DOHH2 (cell line): ENCODE data around the gene MRPL58.
A peak's percentile ranks its signal among the peaks of the same experiment; 100 is the strongest.

Source experiments
- H3F3A ChIP-seq: fragments of 200-600 bp; sonication (generic), shearing (Covaris generic); 2 replicates; pipeline ENCODE4 v1.6.0; 2016; ENCODE audit warnings: antibody characterized with exemption, mild to moderate bottlenecking; ENCODE audit not compliant: control insufficient read depth, insufficient read depth
- H3K27ac ChIP-seq: fragments of 200-600 bp; sonication (generic); 2 replicates; pipeline ENCODE4 v1.5.1; 2014; ENCODE audit warnings: low read depth, mild to moderate bottlenecking, low read length, moderate library complexity
- H3K27me3 ChIP-seq: fragments of 200-600 bp; sonication (generic); 2 replicates; pipeline ENCODE4 v1.6.1; 2014; ENCODE audit warnings: mild to moderate bottlenecking, low read length, mixed read lengths; ENCODE audit not compliant: control insufficient read depth
- H3K36me3 ChIP-seq: fragments of 200-600 bp; sonication (generic); 2 replicates; pipeline ENCODE4 v1.6.1; 2014; ENCODE audit warnings: mild to moderate bottlenecking, low read length, moderate library complexity, mixed read lengths; ENCODE audit not compliant: control insufficient read depth
- H3K4me1 ChIP-seq: fragments of 200-600 bp; sonication (generic); 2 replicates; pipeline ENCODE4 v1.6.1; 2014; ENCODE audit warnings: mild to moderate bottlenecking, low read length, mixed read lengths; ENCODE audit not compliant: control insufficient read depth
- H3K4me2 ChIP-seq: fragments of 200-600 bp; sonication (generic); 2 replicates; pipeline ENCODE4 v1.6.0; 2014; ENCODE audit warnings: mild to moderate bottlenecking, low read length, moderate library complexity
- H3K4me3 ChIP-seq: fragments of 200-600 bp; sonication (generic); 2 replicates; pipeline ENCODE4 v1.5.1; 2014; ENCODE audit warnings: mild to moderate bottlenecking, low read length, mixed read lengths
- H3K79me2 ChIP-seq: fragments of 200-600 bp; sonication (generic); 2 replicates; pipeline ENCODE4 v1.6.1; 2014; ENCODE audit warnings: mild to moderate bottlenecking, low read length, mixed read lengths; ENCODE audit not compliant: control insufficient read depth
- H3K9me2 ChIP-seq: fragments of 200-600 bp; sonication (generic); replicated peaks from 2 replicates; pipeline ENCODE4 v1.6.1; 2014; ENCODE audit warnings: mild to moderate bottlenecking, low read length, mixed read lengths; ENCODE audit not compliant: control insufficient read depth
- H3K9me3 ChIP-seq: fragments of 200-600 bp; sonication (generic); 2 replicates; pipeline ENCODE4 v1.6.1; 2014; ENCODE audit warnings: antibody characterized with exemption, low read length, mixed read lengths; ENCODE audit not compliant: control insufficient read depth, insufficient read depth
- H4K20me1 ChIP-seq: fragments of 200-600 bp; sonication (generic); 2 replicates; pipeline ENCODE4 v1.6.0; 2014; ENCODE audit warnings: low read depth, mild to moderate bottlenecking, antibody characterized with exemption, low read length, moderate library complexity; ENCODE audit not compliant: control insufficient read depth, insufficient read depth
- EZH2phosphoT487 ChIP-seq: fragments of 200-600 bp; sonication (generic); IDR thresholded peaks from 2 replicates; pipeline ENCODE4 v1.6.1; 2017; ENCODE audit warnings: borderline replicate concordance, mild to moderate bottlenecking, antibody characterized with exemption, low read length, moderate library complexity, mixed read lengths
- TF ChIP-seq, protein P1 (sequence below): fragments of 200-600 bp; sonication (generic); IDR thresholded peaks from one replicate; pipeline ENCODE4 v1.5.1; 2014; ENCODE audit warnings: antibody characterized with exemption, mild to moderate bottlenecking, low read depth, low read length; ENCODE audit not compliant: poor library complexity, severe bottlenecking

MRPL58 gene

DNA sequence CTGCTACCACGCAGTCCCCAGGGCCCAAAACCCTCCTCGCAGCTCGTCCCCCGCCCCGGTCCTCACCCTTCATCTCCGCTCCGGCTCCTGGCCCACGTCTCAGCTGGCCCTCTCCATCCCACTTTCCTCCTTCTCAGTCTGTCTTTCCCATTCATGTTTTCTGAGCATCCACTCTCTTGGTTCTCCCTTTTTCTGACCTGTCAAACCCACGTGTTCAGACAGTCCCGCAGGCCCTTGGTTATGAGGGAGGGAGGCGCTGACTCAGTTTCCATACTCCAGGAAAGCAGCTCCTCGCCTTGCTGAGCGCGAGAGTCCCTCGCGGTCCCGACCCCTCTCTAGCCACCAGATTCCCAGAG lies 39.5 kb upstream of the MRPL58 start:
- TF ChIP-seq, protein P1, sequence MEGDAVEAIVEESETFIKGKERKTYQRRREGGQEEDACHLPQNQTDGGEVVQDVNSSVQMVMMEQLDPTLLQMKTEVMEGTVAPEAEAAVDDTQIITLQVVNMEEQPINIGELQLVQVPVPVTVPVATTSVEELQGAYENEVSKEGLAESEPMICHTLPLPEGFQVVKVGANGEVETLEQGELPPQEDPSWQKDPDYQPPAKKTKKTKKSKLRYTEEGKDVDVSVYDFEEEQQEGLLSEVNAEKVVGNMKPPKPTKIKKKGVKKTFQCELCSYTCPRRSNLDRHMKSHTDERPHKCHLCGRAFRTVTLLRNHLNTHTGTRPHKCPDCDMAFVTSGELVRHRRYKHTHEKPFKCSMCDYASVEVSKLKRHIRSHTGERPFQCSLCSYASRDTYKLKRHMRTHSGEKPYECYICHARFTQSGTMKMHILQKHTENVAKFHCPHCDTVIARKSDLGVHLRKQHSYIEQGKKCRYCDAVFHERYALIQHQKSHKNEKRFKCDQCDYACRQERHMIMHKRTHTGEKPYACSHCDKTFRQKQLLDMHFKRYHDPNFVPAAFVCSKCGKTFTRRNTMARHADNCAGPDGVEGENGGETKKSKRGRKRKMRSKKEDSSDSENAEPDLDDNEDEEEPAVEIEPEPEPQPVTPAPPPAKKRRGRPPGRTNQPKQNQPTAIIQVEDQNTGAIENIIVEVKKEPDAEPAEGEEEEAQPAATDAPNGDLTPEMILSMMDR: no peak
- no peak for TF ChIP-seq EZH2phosphoT487
- H3K9me3 ChIP-seq: no peaks in the 10 kb centered on the region
- H3K4me3 ChIP-seq: peak overlapping the region; percentile 64
- H3K4me1 ChIP-seq: peaks cover 6% of the 10 kb centered on the region
- no peak overlapping the region for H3K27ac ChIP-seq
- H3K79me2 ChIP-seq: no peaks in the 10 kb centered on the region
- peaks cover 34% of the 10 kb centered on the region for H3K27me3 ChIP-seq
- no peaks in the 10 kb centered on the region for H3K36me3 ChIP-seq
- peak overlapping the region; percentile 73 for H3K4me2 ChIP-seq
- H4K20me1 ChIP-seq: no peaks in the 10 kb centered on the region
- no peaks in the 10 kb centered on the region for H3K9me2 ChIP-seq
- no peaks in the 10 kb centered on the region for H3F3A ChIP-seq

DNA sequence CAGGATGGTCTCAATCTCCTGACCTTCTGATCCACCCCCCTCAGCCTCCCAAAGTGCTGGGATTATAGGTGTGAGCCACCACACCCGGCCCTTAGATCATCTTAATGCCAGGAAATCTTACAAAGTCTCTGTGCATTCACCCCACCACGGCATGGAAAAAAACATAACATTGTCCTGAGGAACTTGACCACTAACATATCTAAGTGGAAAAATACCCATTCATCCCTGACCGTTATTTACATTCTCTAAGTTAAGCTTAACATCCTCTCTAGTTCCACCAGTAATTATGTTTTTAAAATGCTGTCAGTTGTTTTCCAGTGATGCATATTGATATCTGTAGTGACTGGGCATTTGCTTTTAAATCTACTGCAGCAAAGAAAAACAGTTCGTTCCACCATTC lies 36.5 kb upstream of the MRPL58 start:
- no peaks in the 10 kb centered on the region for H3K9me3 ChIP-seq
- H3K27me3 ChIP-seq: peaks cover 29% of the 10 kb centered on the region
- H3K36me3 ChIP-seq: no peaks in the 10 kb centered on the region
- H3F3A ChIP-seq: no peaks in the 10 kb centered on the region
- no peaks in the 10 kb centered on the region for H3K79me2 ChIP-seq
- no peaks in the 10 kb centered on the region for H3K9me2 ChIP-seq
- no peaks in the 10 kb centered on the region for H4K20me1 ChIP-seq
- peaks cover 6% of the 10 kb centered on the region for H3K4me1 ChIP-seq
- no peak overlapping the region for H3K27ac ChIP-seq
- no peak overlapping the region for H3K4me2 ChIP-seq
- no peak overlapping the region for H3K4me3 ChIP-seq
- TF ChIP-seq, protein P1: no peak
- no peak for TF ChIP-seq EZH2phosphoT487

- no peaks in the 10 kb centered on the region for H3K9me3 ChIP-seq
- no peak overlapping the region for H3K27ac ChIP-seq
- H3K36me3 ChIP-seq: no peaks in the 10 kb centered on the region
- no peaks in the 10 kb centered on the region for H3K79me2 ChIP-seq
- no peak overlapping the region for H3K4me2 ChIP-seq
- H4K20me1 ChIP-seq: no peaks in the 10 kb centered on the region
- peaks cover 31% of the 10 kb centered on the region for H3K27me3 ChIP-seq
- H3K4me3 ChIP-seq: no peak overlapping the region
- no peak for TF ChIP-seq EZH2phosphoT487
- TF ChIP-seq, protein P1: no peak
- H3F3A ChIP-seq: no peaks in the 10 kb centered on the region
- H3K9me2 ChIP-seq: no peaks in the 10 kb centered on the region
- H3K4me1 ChIP-seq: peaks cover 16% of the 10 kb centered on the region
Observed at GRCh38 chr17:74977802-74978201, 34.7 kb upstream of the MRPL58 start.

GRCh38 chr17:74978240-74978639 lies 34.2 kb upstream of the MRPL58 start:
- H3F3A ChIP-seq: no peaks in the 10 kb centered on the region
- no peaks in the 10 kb centered on the region for H4K20me1 ChIP-seq
- no peaks in the 10 kb centered on the region for H3K9me3 ChIP-seq
- peaks cover 27% of the 10 kb centered on the region for H3K27me3 ChIP-seq
- H3K4me2 ChIP-seq: no peak overlapping the region
- peaks cover 12% of the 10 kb centered on the region for H3K4me1 ChIP-seq
- H3K79me2 ChIP-seq: no peaks in the 10 kb centered on the region
- no peaks in the 10 kb centered on the region for H3K36me3 ChIP-seq
- H3K27ac ChIP-seq: no peak overlapping the region
- TF ChIP-seq, protein P1: no peak
- no peak for TF ChIP-seq EZH2phosphoT487
- no peaks in the 10 kb centered on the region for H3K9me2 ChIP-seq
- no peak overlapping the region for H3K4me3 ChIP-seq
